ENCODE measurements around the gene PRR23E. TPM values are rescaled to one million over a fixed set of nuclear protein-coding genes. Genes with fewer than 3 reads are reported as not detected.

PRR23E gene
- total RNA-seq, 3 donors from 2014 or later, result not detected

- Histone ChIP-seq H3K9me3 (peaks cover 0 to 6% of the 10 kb centered on the region in 2 donors), H3K27ac (no peak overlapping the region), H3K36me3 (no peaks in the 10 kb centered on the region), H3K27me3 (peaks cover 0 to 6% of the 10 kb centered on the region in 2 donors), H3K4me3 (no peak overlapping the region), H3K4me1 (no peaks in the 10 kb centered on the region)
- no peak for TF ChIP-seq CTCF (IDR thresholded peaks at IDR 0.05)
- no peak for TF ChIP-seq POLR2A (IDR thresholded peaks at IDR 0.05)
- TF ChIP-seq POLR2AphosphoS5 (IDR thresholded peaks at IDR 0.05), result no peak
- intact Hi-C loops (cut with DNase I; ENCODE audit: low total_unique reads), result no loop called here
- no peak for DNase-seq (ENCODE audit: low spot score in 2 of 2)
These were observed 13.9 kb downstream of the PRR23E start for GRCh38 chr3:127206611-127207516.

- no peak for DNase-seq (ENCODE audit: low spot score in 2 of 2)
- no peaks in the 10 kb centered on the region for H3K9me3 ChIP-seq
- H3K4me1 ChIP-seq, result no peaks in the 10 kb centered on the region
- peaks cover 0 to 6% of the 10 kb centered on the region in 2 donors for H3K27me3 ChIP-seq
- intact Hi-C loops (cut with DNase I; ENCODE audit: low total_unique reads), result no loop called here
- H3K4me3 ChIP-seq, result no peak overlapping the region
- H3K27ac ChIP-seq, result no peak overlapping the region
- no peaks in the 10 kb centered on the region for H3K36me3 ChIP-seq
- no peak for TF ChIP-seq CTCF (IDR thresholded peaks at IDR 0.05)
- no peak for TF ChIP-seq POLR2A (IDR thresholded peaks at IDR 0.05)
- no peak for TF ChIP-seq POLR2AphosphoS5 (IDR thresholded peaks at IDR 0.05)
These were observed 15.0 kb downstream of the PRR23E start for GRCh38 chr3:127207727-127208482.

GRCh38 chr3:127208483-127209100 is 15.7 kb downstream of the PRR23E start:
- intact Hi-C loops (cut with DNase I; ENCODE audit: low total_unique reads), result no loop called here
- H3K9me3 ChIP-seq, result no peaks in the 10 kb centered on the region
- TF ChIP-seq POLR2AphosphoS5 (IDR thresholded peaks at IDR 0.05) (no peak), POLR2A (IDR thresholded peaks at IDR 0.05) (no peak), CTCF (IDR thresholded peaks at IDR 0.05) (no peak)
- H3K27ac ChIP-seq, result no peak overlapping the region
- DNase-seq (ENCODE audit: low spot score in 2 of 2), result no peak
- H3K4me3 ChIP-seq, result no peak overlapping the region
- no peaks in the 10 kb centered on the region for H3K4me1 ChIP-seq
- no peaks in the 10 kb centered on the region for H3K36me3 ChIP-seq
- H3K27me3 ChIP-seq, result peaks cover 0 to 6% of the 10 kb centered on the region in 2 donors

GRCh38 chr3:127209155-127209839 is 16.4 kb downstream of the PRR23E start:
- Histone ChIP-seq H3K4me3 (no peak overlapping the region), H3K9me3 (no peaks in the 10 kb centered on the region), H3K27me3 (peaks cover 0 to 6% of the 10 kb centered on the region in 2 donors), H3K27ac (no peak overlapping the region), H3K36me3 (no peaks in the 10 kb centered on the region), H3K4me1 (no peaks in the 10 kb centered on the region)
- intact Hi-C loops (cut with DNase I; ENCODE audit: low total_unique reads), result no loop called here
- DNase-seq (ENCODE audit: low spot score in 2 of 2), result no peak
- TF ChIP-seq POLR2A (IDR thresholded peaks at IDR 0.05) (no peak), CTCF (IDR thresholded peaks at IDR 0.05) (no peak)
